ENCODE data around the gene SNCAIP. TPM values are rescaled to one million over a fixed set of nuclear protein-coding genes. Genes with fewer than 3 reads are reported as not detected.
"Not testable (repeated sequence)": the region's sequence is repeated elsewhere in the genome, so short reads cannot be mapped to it uniquely, and the experiment has no call there.

The SNCAIP gene
- total and polyA plus RNA-seq, 3 donors from 2014 or later, result 12.7 to 28.4 (median 16.1) TPM

DNA sequence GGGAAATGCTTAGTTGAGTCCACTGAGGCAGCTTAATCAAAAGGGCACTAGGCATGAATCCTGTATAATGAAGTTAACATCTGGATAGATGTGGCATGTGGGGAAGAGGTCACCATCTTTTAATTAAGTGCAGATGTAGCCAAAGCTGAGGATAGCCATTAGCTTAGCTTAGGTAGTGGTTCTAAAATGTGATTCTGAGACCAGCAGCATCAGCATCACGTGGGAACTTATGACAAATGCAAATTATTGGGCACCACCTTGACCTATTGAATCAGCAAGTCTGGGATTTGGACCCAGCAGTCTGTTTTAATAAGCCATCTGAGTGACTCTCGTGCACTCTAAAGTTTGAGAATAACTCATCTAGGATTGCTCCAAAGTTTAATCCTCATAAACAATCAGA is 63.8 kb downstream of the SNCAIP start:
- Histone ChIP-seq H3K4me3 (no peak overlapping the region), H3K36me3 (ENCODE audit: low read depth, missing control alignments) (no peaks in the 10 kb centered on the region), H3K27me3 (no peaks in the 10 kb centered on the region), H3K9me3 (no peaks in the 10 kb centered on the region), H3K4me1 (no peaks in the 10 kb centered on the region), H3K27ac (no peak overlapping the region)
- DNase-seq, result no peak
- TF ChIP-seq, protein P1, sequence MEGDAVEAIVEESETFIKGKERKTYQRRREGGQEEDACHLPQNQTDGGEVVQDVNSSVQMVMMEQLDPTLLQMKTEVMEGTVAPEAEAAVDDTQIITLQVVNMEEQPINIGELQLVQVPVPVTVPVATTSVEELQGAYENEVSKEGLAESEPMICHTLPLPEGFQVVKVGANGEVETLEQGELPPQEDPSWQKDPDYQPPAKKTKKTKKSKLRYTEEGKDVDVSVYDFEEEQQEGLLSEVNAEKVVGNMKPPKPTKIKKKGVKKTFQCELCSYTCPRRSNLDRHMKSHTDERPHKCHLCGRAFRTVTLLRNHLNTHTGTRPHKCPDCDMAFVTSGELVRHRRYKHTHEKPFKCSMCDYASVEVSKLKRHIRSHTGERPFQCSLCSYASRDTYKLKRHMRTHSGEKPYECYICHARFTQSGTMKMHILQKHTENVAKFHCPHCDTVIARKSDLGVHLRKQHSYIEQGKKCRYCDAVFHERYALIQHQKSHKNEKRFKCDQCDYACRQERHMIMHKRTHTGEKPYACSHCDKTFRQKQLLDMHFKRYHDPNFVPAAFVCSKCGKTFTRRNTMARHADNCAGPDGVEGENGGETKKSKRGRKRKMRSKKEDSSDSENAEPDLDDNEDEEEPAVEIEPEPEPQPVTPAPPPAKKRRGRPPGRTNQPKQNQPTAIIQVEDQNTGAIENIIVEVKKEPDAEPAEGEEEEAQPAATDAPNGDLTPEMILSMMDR (IDR thresholded peaks at IDR 0.05), result no peak
- TF ChIP-seq POLR2A (IDR thresholded peaks at IDR 0.05), result no peak
- WGBS, 2 donors, result 76 to 78% methylated on average over 2 of the region's 2 CpGs
- intact Hi-C loops (cut with DNase I; ENCODE audit: low total_unique reads), result no loop called here

DNA sequence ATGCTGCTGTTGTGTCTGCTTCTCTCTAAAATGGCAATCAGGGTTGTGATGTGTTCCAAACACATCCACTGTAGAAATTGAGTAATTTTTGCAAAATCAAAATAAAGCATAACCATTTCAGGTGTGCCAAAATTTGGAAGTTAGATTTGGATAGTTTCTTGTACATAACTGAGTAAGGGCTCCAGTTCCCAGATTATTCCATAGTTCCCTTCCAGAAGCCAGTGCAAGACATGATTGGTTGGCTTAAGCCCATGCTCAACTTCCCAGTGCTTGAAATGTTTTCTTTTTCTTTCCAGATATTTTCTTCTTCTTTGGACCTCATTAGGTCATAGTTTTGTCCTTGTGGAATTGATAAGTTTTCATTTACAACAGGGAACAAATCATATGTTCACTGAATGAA is 64.2 kb downstream of the SNCAIP start:
- intact Hi-C loops (cut with DNase I; ENCODE audit: low total_unique reads), result no loop called here
- Histone ChIP-seq H3K9me3 (no peaks in the 10 kb centered on the region), H3K27ac (no peak overlapping the region), H3K4me1 (no peaks in the 10 kb centered on the region), H3K4me3 (no peak overlapping the region), H3K36me3 (ENCODE audit: low read depth, missing control alignments) (no peaks in the 10 kb centered on the region), H3K27me3 (no peaks in the 10 kb centered on the region)
- DNase-seq, result no peak
- TF ChIP-seq, protein P1 (IDR thresholded peaks at IDR 0.05), result no peak
- no peak for TF ChIP-seq POLR2A (IDR thresholded peaks at IDR 0.05)

DNA sequence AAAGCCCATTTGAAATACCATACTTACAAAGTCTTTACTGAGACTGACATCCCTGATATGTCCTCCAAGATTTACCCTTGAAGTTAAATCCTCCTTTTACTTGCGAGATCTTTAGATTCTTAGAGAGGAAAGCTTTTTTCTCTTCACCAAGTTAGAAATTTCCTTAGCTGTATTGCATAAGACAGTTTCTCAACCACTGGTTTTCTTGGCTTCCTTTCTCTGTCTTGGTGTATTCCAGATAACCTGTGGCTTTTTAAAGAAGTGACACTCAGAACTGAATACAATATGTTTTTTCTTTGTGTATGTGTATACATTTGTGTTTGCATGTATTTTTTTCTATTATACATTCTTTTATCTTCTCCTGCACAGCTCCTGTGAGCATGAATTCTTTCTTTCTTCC is 65.0 kb downstream of the SNCAIP start:
- no peak for TF ChIP-seq POLR2A (IDR thresholded peaks at IDR 0.05)
- TF ChIP-seq, protein P1 (IDR thresholded peaks at IDR 0.05), result no peak
- intact Hi-C loops (cut with DNase I; ENCODE audit: low total_unique reads), result no loop called here
- Histone ChIP-seq H3K4me3 (no peak overlapping the region), H3K4me1 (no peaks in the 10 kb centered on the region), H3K27ac (no peak overlapping the region), H3K36me3 (ENCODE audit: low read depth, missing control alignments) (no peaks in the 10 kb centered on the region), H3K9me3 (no peaks in the 10 kb centered on the region), H3K27me3 (no peaks in the 10 kb centered on the region)
- no peak for DNase-seq
- 72 to 86% methylated on average over 1 of the region's 1 CpG for WGBS, 2 donors

DNA sequence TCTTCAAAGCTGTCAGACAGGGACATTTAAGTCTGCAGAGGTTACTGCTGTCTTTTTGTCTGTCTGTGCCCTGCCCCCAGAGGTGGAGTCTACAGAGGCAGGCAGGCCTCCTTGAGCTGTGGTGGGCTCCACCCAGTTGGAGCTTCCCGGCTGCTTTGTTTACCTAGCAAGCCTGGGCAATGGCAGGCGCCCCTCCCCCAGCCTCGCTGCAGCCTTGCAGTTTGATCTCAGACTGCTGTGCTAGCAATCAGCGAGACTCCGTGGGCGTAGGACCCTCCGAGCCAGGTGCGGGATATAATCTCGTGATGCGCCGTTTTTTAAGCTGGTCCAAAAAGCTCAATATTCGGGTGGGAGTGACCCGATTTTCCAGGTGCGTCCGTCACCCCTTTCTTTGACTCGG is 70.9 kb downstream of the SNCAIP start:
- H3K4me1 ChIP-seq; intact Hi-C loops (cut with DNase I; ENCODE audit: low total_unique reads); H3K27me3 ChIP-seq; H3K4me3 ChIP-seq; DNase-seq; H3K9me3 ChIP-seq; H3K36me3 ChIP-seq (ENCODE audit: low read depth, missing control alignments); H3K27ac ChIP-seq: not testable (repeated sequence)
- WGBS, 2 donors, result 85 to 92% methylated on average over 16 of the region's 16 CpGs

DNA sequence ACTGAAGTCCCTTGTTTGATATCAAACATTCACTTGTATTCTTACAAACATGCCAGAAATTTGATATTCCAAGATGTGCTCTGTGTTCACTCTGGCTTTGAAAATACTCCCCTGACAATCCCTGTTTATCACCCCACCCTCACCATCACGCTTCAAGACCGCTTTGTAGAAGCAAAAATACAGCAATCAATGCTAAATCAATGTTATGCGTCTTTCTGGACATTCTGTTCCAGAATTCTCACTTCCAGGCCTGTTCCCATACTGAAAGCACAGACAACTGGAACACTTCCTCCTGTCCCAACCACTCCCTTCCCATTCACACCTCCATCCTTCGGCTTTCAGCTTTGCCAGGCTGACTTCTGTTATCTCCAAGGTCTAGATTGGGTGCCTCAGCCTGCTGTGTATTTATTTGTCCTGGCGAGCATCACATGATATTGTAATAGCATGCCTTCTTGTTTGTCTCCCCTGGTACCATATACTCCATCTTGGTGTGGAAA is 72.8 kb downstream of the SNCAIP start:
- intact Hi-C loops (cut with DNase I; ENCODE audit: low total_unique reads), result no loop called here
- WGBS, 2 donors, result 33 to 55% methylated on average over 5 of the region's 5 CpGs
- Histone ChIP-seq H3K4me3 (no peak overlapping the region), H3K27ac (peak overlapping the region in 1 of 2 donors; percentile 1), H3K9me3 (no peaks in the 10 kb centered on the region), H3K4me1 (no peaks in the 10 kb centered on the region), H3K27me3 (no peaks in the 10 kb centered on the region), H3K36me3 (ENCODE audit: low read depth, missing control alignments) (no peaks in the 10 kb centered on the region)
- no peak for DNase-seq
- TF ChIP-seq, protein P1 (IDR thresholded peaks at IDR 0.05), result no peak
- TF ChIP-seq POLR2A (IDR thresholded peaks at IDR 0.05), result no peak
